ENCODE data around the gene COL4A2.

The COL4A2 gene

DNA sequence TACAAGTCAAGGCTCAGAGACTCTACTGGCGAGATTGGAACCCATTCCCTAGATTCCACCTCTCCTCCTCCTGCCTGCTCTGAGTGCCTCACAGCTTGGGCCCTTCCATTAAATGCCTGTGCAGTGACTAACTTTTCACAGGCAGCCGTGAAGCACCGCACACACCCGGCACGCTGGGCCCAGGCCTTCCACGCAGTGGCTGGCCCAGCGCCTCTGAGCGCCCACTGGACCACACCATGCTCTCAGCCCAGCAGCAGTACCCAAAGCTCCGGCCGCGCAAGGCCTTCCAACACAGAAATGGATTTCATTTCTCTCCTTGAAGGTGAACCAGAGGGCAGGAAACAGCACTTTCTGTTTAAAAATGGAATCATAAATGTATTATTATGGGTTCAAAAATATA is 228.4 kb downstream of the COL4A2 start:
- H4K20me1 ChIP-seq (ENCODE audit: insufficient read depth, low read length): no peaks in the 10 kb centered on the region
- no peaks in the 10 kb centered on the region for H3K9me3 ChIP-seq (ENCODE audit: low read length)
- H3K27me3 ChIP-seq (ENCODE audit: insufficient read depth, low read length): no peaks in the 10 kb centered on the region; the same call in 1 of the 2 replicates
- H3K4me1 ChIP-seq (ENCODE audit: insufficient read depth, low read length, severe bottlenecking): no peaks in the 10 kb centered on the region
- H3K36me3 ChIP-seq (ENCODE audit: insufficient read depth, low read length): no peaks in the 10 kb centered on the region
- no peaks in the 10 kb centered on the region for H3K79me2 ChIP-seq (ENCODE audit: insufficient read depth, low read length)
- no peak overlapping the region for H2AFZ ChIP-seq (ENCODE audit: low read length)
- no peaks in the 10 kb centered on the region for H3F3A ChIP-seq (ENCODE audit: insufficient read depth, low read length)
- TF ChIP-seq, protein P1, sequence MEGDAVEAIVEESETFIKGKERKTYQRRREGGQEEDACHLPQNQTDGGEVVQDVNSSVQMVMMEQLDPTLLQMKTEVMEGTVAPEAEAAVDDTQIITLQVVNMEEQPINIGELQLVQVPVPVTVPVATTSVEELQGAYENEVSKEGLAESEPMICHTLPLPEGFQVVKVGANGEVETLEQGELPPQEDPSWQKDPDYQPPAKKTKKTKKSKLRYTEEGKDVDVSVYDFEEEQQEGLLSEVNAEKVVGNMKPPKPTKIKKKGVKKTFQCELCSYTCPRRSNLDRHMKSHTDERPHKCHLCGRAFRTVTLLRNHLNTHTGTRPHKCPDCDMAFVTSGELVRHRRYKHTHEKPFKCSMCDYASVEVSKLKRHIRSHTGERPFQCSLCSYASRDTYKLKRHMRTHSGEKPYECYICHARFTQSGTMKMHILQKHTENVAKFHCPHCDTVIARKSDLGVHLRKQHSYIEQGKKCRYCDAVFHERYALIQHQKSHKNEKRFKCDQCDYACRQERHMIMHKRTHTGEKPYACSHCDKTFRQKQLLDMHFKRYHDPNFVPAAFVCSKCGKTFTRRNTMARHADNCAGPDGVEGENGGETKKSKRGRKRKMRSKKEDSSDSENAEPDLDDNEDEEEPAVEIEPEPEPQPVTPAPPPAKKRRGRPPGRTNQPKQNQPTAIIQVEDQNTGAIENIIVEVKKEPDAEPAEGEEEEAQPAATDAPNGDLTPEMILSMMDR (IDR thresholded peaks at IDR 0.05; ENCODE audit: low read length): no peak
- no peak for TF ChIP-seq EZH2 (IDR thresholded peaks at IDR 0.05; ENCODE audit: borderline replicate concordance, low read length)
- H3K4me3 ChIP-seq (ENCODE audit: low read depth, low read length, poor library complexity, severe bottlenecking): no peak overlapping the region
- no peak overlapping the region for H3K4me2 ChIP-seq (ENCODE audit: low read length)
- H3K27ac ChIP-seq (ENCODE audit: low read depth, low read length, poor library complexity, severe bottlenecking): no peak overlapping the region
- H3K9ac ChIP-seq (ENCODE audit: low read length): no peak overlapping the region
- H3K9me2 ChIP-seq (ENCODE audit: low read depth, low read length): no peaks in the 10 kb centered on the region

DNA sequence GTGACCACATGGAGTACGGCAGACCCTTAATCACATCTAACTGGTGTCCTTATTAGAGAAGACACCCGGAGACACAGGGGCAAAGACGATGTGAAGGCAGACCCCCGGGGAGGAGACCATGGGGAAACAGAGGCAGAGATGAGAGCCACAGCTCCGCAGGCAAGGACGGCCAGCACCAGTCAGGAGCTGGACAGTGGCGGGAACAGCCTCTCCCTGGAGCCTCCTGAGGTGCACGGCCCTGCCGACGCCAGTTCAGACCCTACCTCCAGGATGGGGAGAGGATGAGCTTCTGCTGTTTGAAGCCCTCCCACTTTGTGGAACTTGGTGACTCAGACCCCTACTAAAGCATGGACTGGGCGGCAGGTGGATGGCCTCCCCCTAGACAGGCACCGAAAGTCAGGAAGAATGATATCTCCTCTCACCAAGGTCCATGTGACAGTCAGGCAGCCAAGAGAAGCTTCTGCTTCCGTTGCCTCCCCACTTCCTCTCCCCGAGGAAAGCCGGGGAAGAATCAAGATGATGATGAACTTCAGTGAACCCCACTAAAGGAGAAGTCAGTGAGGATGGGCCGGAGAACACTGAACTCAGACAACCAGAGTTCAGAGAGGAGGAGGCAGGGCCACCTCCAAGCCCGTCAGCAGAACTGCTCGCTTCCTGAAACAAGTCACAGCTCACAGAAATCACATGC is 229.1 kb downstream of the COL4A2 start:
- Histone ChIP-seq H3K36me3 (ENCODE audit: insufficient read depth, low read length) (no peaks in the 10 kb centered on the region), H3F3A (ENCODE audit: insufficient read depth, low read length) (no peaks in the 10 kb centered on the region), H2AFZ (ENCODE audit: low read length) (no peak overlapping the region), H4K20me1 (ENCODE audit: insufficient read depth, low read length) (no peaks in the 10 kb centered on the region), H3K79me2 (ENCODE audit: insufficient read depth, low read length) (no peaks in the 10 kb centered on the region), H3K9me3 (ENCODE audit: low read length) (no peaks in the 10 kb centered on the region), H3K27ac (ENCODE audit: low read depth, low read length, poor library complexity, severe bottlenecking) (no peak overlapping the region), H3K9me2 (ENCODE audit: low read depth, low read length) (no peaks in the 10 kb centered on the region), H3K4me1 (ENCODE audit: insufficient read depth, low read length, severe bottlenecking) (no peaks in the 10 kb centered on the region), H3K9ac (ENCODE audit: low read length) (no peak overlapping the region), H3K4me2 (ENCODE audit: low read length) (no peak overlapping the region), H3K27me3 (ENCODE audit: insufficient read depth, low read length) (no peaks in the 10 kb centered on the region; the same call in 1 of the 2 replicates), H3K4me3 (ENCODE audit: low read depth, low read length, poor library complexity, severe bottlenecking) (no peak overlapping the region)
- TF ChIP-seq, protein P1 (IDR thresholded peaks at IDR 0.05; ENCODE audit: low read length): no peak
- TF ChIP-seq EZH2 (IDR thresholded peaks at IDR 0.05; ENCODE audit: borderline replicate concordance, low read length): no peak

GRCh38 chr13:110538632-110539031 is 231.5 kb downstream of the COL4A2 start:
- Histone ChIP-seq H3K9me3 (ENCODE audit: low read length) (no peaks in the 10 kb centered on the region), H3K9me2 (ENCODE audit: low read depth, low read length) (no peaks in the 10 kb centered on the region), H3K4me2 (ENCODE audit: low read length) (no peak overlapping the region), H3K4me3 (ENCODE audit: low read depth, low read length, poor library complexity, severe bottlenecking) (no peak overlapping the region), H3K27ac (ENCODE audit: low read depth, low read length, poor library complexity, severe bottlenecking) (no peak overlapping the region), H4K20me1 (ENCODE audit: insufficient read depth, low read length) (no peaks in the 10 kb centered on the region), H3K36me3 (ENCODE audit: insufficient read depth, low read length) (no peaks in the 10 kb centered on the region), H3F3A (ENCODE audit: insufficient read depth, low read length) (no peaks in the 10 kb centered on the region), H3K27me3 (ENCODE audit: insufficient read depth, low read length) (no peaks in the 10 kb centered on the region), H3K9ac (ENCODE audit: low read length) (no peak overlapping the region), H3K4me1 (ENCODE audit: insufficient read depth, low read length, severe bottlenecking) (no peaks in the 10 kb centered on the region), H3K79me2 (ENCODE audit: insufficient read depth, low read length) (no peaks in the 10 kb centered on the region), H2AFZ (ENCODE audit: low read length) (no peak overlapping the region)
- TF ChIP-seq, protein P1 (IDR thresholded peaks at IDR 0.05; ENCODE audit: low read length): no peak
- no peak for TF ChIP-seq EZH2 (IDR thresholded peaks at IDR 0.05; ENCODE audit: borderline replicate concordance, low read length)
